Upper lobe of left lung (tissue), 6 donors: ENCODE data around the gene ACVR2A. TPM values are rescaled to one million over a fixed set of nuclear protein-coding genes. Genes with fewer than 3 reads are reported as not detected.

Source experiments
- ATAC-seq, 2 donors: fragments of 200-7000 bp; cut with Tn5 transposase; one replicate each; pipeline ENCODE4 v1.9.1; 2022; ENCODE audit warnings: mild to moderate bottlenecking in 2 of 2, moderate library complexity in 2 of 2; ENCODE audit not compliant: low FRiP score in 2 of 2
- DNase-seq, 2 donors: peaks; one replicate each; pipeline ENCODE4 v3.0.0-alpha.2; 2019 to 2020
- H3K27ac ChIP-seq, 4 donors: fragments of 200-600 bp; sonication (generic); one replicate each; pipeline ENCODE4 v1.5.1; 2016 to 2019
- H3K27me3 ChIP-seq, 4 donors: fragments of 200-600 bp; sonication (generic); one replicate each; pipeline ENCODE4 v1.5.1; 2017 to 2019
- H3K36me3 ChIP-seq, 4 donors: fragments of 200-600 bp; sonication (generic); one replicate each; pipeline ENCODE4 v1.5.1; 2016 to 2019
- H3K4me1 ChIP-seq, 4 donors: fragments of 200-600 bp; sonication (generic); one replicate each; pipeline ENCODE4 v1.5.1; 2018 to 2019
- H3K4me3 ChIP-seq, 4 donors: fragments of 200-600 bp; sonication (generic); one replicate each; pipeline ENCODE4 v1.5.1; 2017 to 2019; ENCODE audit warnings: mild to moderate bottlenecking in 2 of 4, moderate library complexity in 1 of 4
- H3K9me3 ChIP-seq, 4 donors: fragments of 200-600 bp; sonication (generic); one replicate each; pipeline ENCODE4 v1.5.1; 2018 to 2019
- CTCF ChIP-seq, 6 experiments: fragments of 450-650 bp in 4 of 6; fragments of 200-600 bp in 2 of 6; sonication (generic) in 2 of 6; IDR thresholded peaks; one replicate each; pipeline ENCODE4 v1.5.1; 2016 to 2019; ENCODE audit warnings: antibody characterized with exemption in 6 of 6
- EP300 ChIP-seq, 4 donors: sonication (generic); formaldehyde crosslinking; IDR thresholded peaks; one replicate each; pipeline ENCODE4 v1.5.1; 2017; ENCODE audit warnings: antibody characterized with exemption in 4 of 4, control low read depth in 2 of 4
- POLR2A ChIP-seq, 4 donors: fragments of 450-650 bp; IDR thresholded peaks; one replicate each; pipeline ENCODE4 v1.5.1; 2016 to 2017; ENCODE audit warnings: antibody characterized with exemption in 4 of 4, mild to moderate bottlenecking in 2 of 4
- POLR2AphosphoS5 ChIP-seq, 2 donors: sonication (generic); formaldehyde crosslinking; IDR thresholded peaks; one replicate each; pipeline ENCODE4 v1.5.1; 2017; ENCODE audit warnings: antibody characterized with exemption in 2 of 2
- WGBS, 2 donors: methylation state at CpG; one replicate each; pipeline ENCODE4 v1.1.5; 2017 to 2018; 5-methylcytosine and 5-hydroxymethylcytosine counted together
- total RNA-seq, 6 donors: library from RNA; depleted of rRNA in 4 of 6; stranded (reverse); fragments of >200 nt in 4 of 6; gene quantifications; one replicate each; pipeline versions ENCODE4 v1.1.0 to v1.2.1, GENCODE V29; 2016 to 2021
- donor health status: DM: no; HTN: no; CAD: no; lungs with moderate emphysema.
- donor health status: DM: no; HTN: yes; CAD: no; lungs with severe emphysema.

Gene ACVR2A
- total RNA-seq, 6 donors from 2014 or later: 5.5 to 34.5 (median 11.0) TPM

GRCh38 chr2:147916723-147917122 is 71.9 kb downstream of the ACVR2A start:
- no peak for DNase-seq
- peaks cover 0 to 35% (median 0%) of the 10 kb centered on the region in 4 donors for H3K36me3 ChIP-seq
- no peaks in the 10 kb centered on the region for H3K9me3 ChIP-seq
- ATAC-seq: no peak
- no peaks in the 10 kb centered on the region for H3K27me3 ChIP-seq
- no peak overlapping the region for H3K27ac ChIP-seq
- WGBS, 2 donors: 73 to 79% methylated on average over 4 of the region's 4 CpGs
- no peak for TF ChIP-seq EP300 (IDR thresholded peaks at IDR 0.05)
- no peak for TF ChIP-seq POLR2A (IDR thresholded peaks at IDR 0.05)
- TF ChIP-seq CTCF (IDR thresholded peaks at IDR 0.05): no peak
- TF ChIP-seq POLR2AphosphoS5 (IDR thresholded peaks at IDR 0.05): no peak
- no peak overlapping the region for H3K4me3 ChIP-seq
- H3K4me1 ChIP-seq: peaks cover 0 to 12% (median 6%) of the 10 kb centered on the region in 4 donors

- DNase-seq (no peak), ATAC-seq (no peak)
- Histone ChIP-seq H3K27me3 (no peaks in the 10 kb centered on the region), H3K27ac (no peak overlapping the region), H3K9me3 (no peaks in the 10 kb centered on the region), H3K4me1 (peaks cover 0 to 12% (median 6%) of the 10 kb centered on the region in 4 donors), H3K36me3 (peaks cover 0 to 35% (median 0%) of the 10 kb centered on the region in 4 donors), H3K4me3 (no peak overlapping the region)
- no peak for TF ChIP-seq POLR2AphosphoS5 (IDR thresholded peaks at IDR 0.05)
- no peak for TF ChIP-seq POLR2A (IDR thresholded peaks at IDR 0.05)
- TF ChIP-seq EP300 (IDR thresholded peaks at IDR 0.05): no peak
- TF ChIP-seq CTCF (IDR thresholded peaks at IDR 0.05): no peak
- WGBS, 2 donors: 84 to 85% methylated on average over 4 of the region's 4 CpGs
Measured at GRCh38 chr2:147917161-147917560, 72.3 kb downstream of the ACVR2A start.

- WGBS, 2 donors: 75 to 86% methylated on average over 3 of the region's 3 CpGs
- Histone ChIP-seq H3K27ac (no peak overlapping the region), H3K27me3 (no peaks in the 10 kb centered on the region), H3K9me3 (no peaks in the 10 kb centered on the region), H3K36me3 (peaks cover 0 to 38% (median 2%) of the 10 kb centered on the region in 4 donors), H3K4me3 (no peak overlapping the region), H3K4me1 (peaks cover 0 to 10% (median 8%) of the 10 kb centered on the region in 4 donors)
- ATAC-seq (no peak), DNase-seq (no peak)
- TF ChIP-seq POLR2A (IDR thresholded peaks at IDR 0.05): no peak
- TF ChIP-seq CTCF (IDR thresholded peaks at IDR 0.05): no peak
- TF ChIP-seq POLR2AphosphoS5 (IDR thresholded peaks at IDR 0.05): no peak
- no peak for TF ChIP-seq EP300 (IDR thresholded peaks at IDR 0.05)
Measured at GRCh38 chr2:147923846-147924245, 79.0 kb downstream of the ACVR2A start.

- H3K36me3 ChIP-seq: peaks cover 0 to 37% (median 2%) of the 10 kb centered on the region in 4 donors
- no peaks in the 10 kb centered on the region for H3K27me3 ChIP-seq
- 94 to 99% methylated on average over 3 of the region's 3 CpGs for WGBS, 2 donors
- ATAC-seq (no peak), DNase-seq (no peak)
- TF ChIP-seq EP300 (IDR thresholded peaks at IDR 0.05): no peak
- no peak for TF ChIP-seq POLR2A (IDR thresholded peaks at IDR 0.05)
- TF ChIP-seq POLR2AphosphoS5 (IDR thresholded peaks at IDR 0.05): no peak
- TF ChIP-seq CTCF (IDR thresholded peaks at IDR 0.05): no peak
- H3K9me3 ChIP-seq: no peaks in the 10 kb centered on the region
- H3K4me1 ChIP-seq: peaks cover 0 to 10% (median 8%) of the 10 kb centered on the region in 4 donors
- H3K27ac ChIP-seq: no peak overlapping the region
- H3K4me3 ChIP-seq: no peak overlapping the region
Measured at GRCh38 chr2:147924647-147925046, 79.8 kb downstream of the ACVR2A start.

- H3K4me1 ChIP-seq: peaks cover 0 to 10% (median 8%) of the 10 kb centered on the region in 4 donors
- no peak overlapping the region for H3K4me3 ChIP-seq
- no peaks in the 10 kb centered on the region for H3K27me3 ChIP-seq
- no peak for TF ChIP-seq POLR2AphosphoS5 (IDR thresholded peaks at IDR 0.05)
- TF ChIP-seq CTCF (IDR thresholded peaks at IDR 0.05): no peak
- TF ChIP-seq EP300 (IDR thresholded peaks at IDR 0.05): no peak
- no peak for TF ChIP-seq POLR2A (IDR thresholded peaks at IDR 0.05)
- H3K36me3 ChIP-seq: peaks cover 0 to 37% (median 2%) of the 10 kb centered on the region in 4 donors
- H3K27ac ChIP-seq: no peak overlapping the region
- no peak for DNase-seq
- H3K9me3 ChIP-seq: no peaks in the 10 kb centered on the region
- ATAC-seq: no peak
Measured at GRCh38 chr2:147925886-147926285, 81.1 kb downstream of the ACVR2A start.
